H1 (cell line): ENCODE data around the gene NAA16. TPM values are rescaled to one million over a fixed set of nuclear protein-coding genes. Genes with fewer than 3 reads are reported as not detected.

Experiments used
- ASH2L ChIP-seq: fragments of 200-600, 300-600 bp; sonication (generic); IDR thresholded peaks from one replicate; pipeline ENCODE4 v1.7.1; 2017; ENCODE audit warnings: low read length
- EZH2 ChIP-seq: fragments of 200-600 bp; sonication (generic); IDR thresholded peaks from 2 replicates; pipeline ENCODE4 v1.7.1; 2012; ENCODE audit warnings: low read depth, mild to moderate bottlenecking, moderate library complexity, low read length, inconsistent platforms; ENCODE audit not compliant: severe bottlenecking
- KDM1A ChIP-seq: fragments of 200-600, 300-600 bp; sonication (generic); IDR thresholded peaks from 2 replicates; pipeline ENCODE4 v1.7.1; 2016; ENCODE audit warnings: mild to moderate bottlenecking, low read length, borderline replicate concordance
- KDM4A ChIP-seq: IDR thresholded peaks from one replicate; pipeline ENCODE4 v1.7.1; 2012; ENCODE audit warnings: low read depth, mild to moderate bottlenecking, moderate library complexity, low read length, inconsistent platforms; ENCODE audit not compliant: severe bottlenecking
- RAD21 ChIP-seq, 2 experiments: IDR thresholded peaks in 1 of 2; conservative IDR thresholded peaks in 1 of 2; 2 replicates each; pipeline ENCODE4 v1.6.1; 2011; ENCODE audit warnings: low read depth in 2 of 2, low read length in 2 of 2, improper control_type of control experiment in 1 of 2, inconsistent platforms in 1 of 2, mild to moderate bottlenecking in 1 of 2, moderate library complexity in 1 of 2
- SP1 ChIP-seq: IDR thresholded peaks from 2 replicates; pipeline ENCODE4 v1.6.1; 2011; ENCODE audit warnings: low read depth, low read length
- SP2 ChIP-seq: IDR thresholded peaks from 2 replicates; pipeline ENCODE4 v1.6.1; 2012; ENCODE audit warnings: mild to moderate bottlenecking, low read length, inconsistent platforms
- SUZ12 ChIP-seq: fragments of 200-600 bp; sonication (generic); IDR thresholded peaks from 2 replicates; pipeline ENCODE4 v1.6.1; 2012; ENCODE audit warnings: mild to moderate bottlenecking, inconsistent platforms, low read length, moderate library complexity, mixed read lengths
- TBP ChIP-seq: IDR thresholded peaks from 2 replicates; pipeline ENCODE4 v1.6.1; 2011; ENCODE audit warnings: low read depth, low read length, improper control_type of control experiment
- TCF12 ChIP-seq: IDR thresholded peaks from 2 replicates; pipeline ENCODE4 v1.6.1; 2011; ENCODE audit warnings: low read depth, mild to moderate bottlenecking, low read length
- polyA plus RNA-seq, 7 experiments: library from polyadenylated mRNA; depleted of rRNA in 3 of 7; stranded (reverse) in 5 of 7; unstranded in 2 of 7; fragments of >200 nt in 5 of 7; fragments of 200-250 nt in 2 of 7; gene quantifications; 1 replicate in 5 of 7; 2 replicates in 1 of 7; 4 replicates in 1 of 7; pipeline versions ENCODE4 v1.2.1 to v1.2.3, GENCODE V29; 2011 to 2013; ENCODE audit warnings: missing spikeins in 2 of 7, mixed read lengths in 2 of 7
- total RNA-seq: library from RNA; stranded (reverse); fragmentation: NEBNext Ultra II Directional; extraction: Animal tissue kit (Norgen Biotek cat#: 25700); gene quantifications from 2 replicates; pipeline ENCODE4 v1.2.1, GENCODE V29; 2021

NAA16 gene
- total and polyA plus RNA-seq, 2 of the 8 experiments (the other 6 are each of a cell fraction or from before 2014, with no cell fraction given) = 11.4 to 40.0 TPM

- TF ChIP-seq KDM1A (no peak), SP2 (no peak), KDM4A (no peak), SUZ12 (no peak), ASH2L (no peak), SP1 (no peak), TBP (no peak), TCF12 (no peak), EZH2 (no peak), RAD21 (IDR thresholded peaks at IDR 0.05 in 1 of 2, conservative IDR thresholded peaks at IDR 0.05 in 1 of 2; ENCODE audit: low read depth in 2 of 2, low read length in 2 of 2) (no peak)
- TF ChIP-seq, all 59 proteins: peak for 0
These were observed 34.3 kb downstream of the NAA16 start (continued) for GRCh38 chr13:41345165-41345913.
